Heart right ventricle (tissue), 16 donors: ENCODE results near the gene CANT1. TPM values are rescaled to one million over a fixed set of nuclear protein-coding genes. Genes with fewer than 3 reads are reported as not detected.
A peak's percentile ranks its signal among the peaks of the same experiment; 100 is the strongest.

ENCODE experiments used
- ATAC-seq, 8 donors: fragments of 200-7000 bp; cut with Tn5 transposase; one replicate each; pipeline ENCODE4 v1.9.1; 2020; ENCODE audit warnings: mild to moderate bottlenecking in 8 of 8, moderate library complexity in 8 of 8, moderate number of reproducible peaks in 1 of 8
- DNase-seq, 2 donors: peaks; one replicate each; pipeline ENCODE4 v3.0.0-alpha.2; 2020
- H3K27ac ChIP-seq, 10 donors: fragments of 200-600 bp; sonication (generic) in 2 of 10; one replicate each; pipeline versions ENCODE4 v1.5.0 to v1.8.0; 2020 to 2022; ENCODE audit warnings: mild to moderate bottlenecking in 3 of 10
- H3K27me3 ChIP-seq, 7 donors: fragments of 200-600 bp; one replicate each; pipeline ENCODE4 v1.8.0; 2021 to 2022; ENCODE audit warnings: mild to moderate bottlenecking in 2 of 7
- H3K36me3 ChIP-seq, 9 donors: fragments of 200-600 bp; sonication (generic) in 1 of 9; one replicate each; pipeline versions ENCODE4 v1.5.0 to v1.8.0; 2020 to 2022; ENCODE audit warnings: mild to moderate bottlenecking in 2 of 9
- H3K4me1 ChIP-seq, 9 donors: fragments of 200-600 bp; sonication (generic) in 1 of 9; one replicate each; pipeline versions ENCODE4 v1.5.0 to v1.8.0; 2020 to 2022; ENCODE audit warnings: mild to moderate bottlenecking in 4 of 9
- H3K4me3 ChIP-seq, 10 donors: fragments of 200-600 bp; sonication (generic) in 2 of 10; one replicate each; pipeline versions ENCODE4 v1.5.0 to v1.8.0; 2020 to 2022; ENCODE audit warnings: mild to moderate bottlenecking in 7 of 10, moderate library complexity in 2 of 10
- H3K9me3 ChIP-seq, 11 donors: fragments of 200-600 bp in 10 of 11; sonication (generic) in 2 of 11; one replicate each; pipeline versions ENCODE4 v1.5.0 to v1.8.0; 2013 to 2022; ENCODE audit warnings: mild to moderate bottlenecking in 2 of 11, control low read depth in 1 of 11, moderate library complexity in 1 of 11
- CTCF ChIP-seq, 9 donors: fragments of 200-600 bp; sonication (generic) in 2 of 9; IDR thresholded peaks; one replicate each; pipeline versions ENCODE4 v1.5.0 to v1.8.0; 2021 to 2022; ENCODE audit warnings: antibody characterized with exemption in 9 of 9, mild to moderate bottlenecking in 5 of 9, moderate library complexity in 1 of 9
- WGBS, 2 donors: extraction: QIAGEN DNeasy Blood & Tissue Kit; methylation state at CpG; one replicate each; pipeline ENCODE4 v1.1.7; 2013; ENCODE audit warnings: inconsistent platforms in 1 of 2; 5-methylcytosine and 5-hydroxymethylcytosine counted together
- intact Hi-C, 10 donors: fragments of 100-400 bp; cut with DNase I; formaldehyde crosslinking; loops; one replicate each; pipeline versions ENCODE4 v1.11.1 to v1.14.2; 2022
- polyA plus RNA-seq, 2 donors: library from polyadenylated mRNA; stranded (reverse); fragments of 200-250 nt; gene quantifications; one replicate each; pipeline ENCODE4 v1.2.3, GENCODE V29; 2013
- total RNA-seq, 10 donors: library from RNA; stranded (reverse); fragmentation: NEBNext Ultra II Directional in 3 of 10; extraction: Animal tissue kit (Norgen Biotek cat#: 25700) in 3 of 10; gene quantifications; one replicate each; pipeline versions ENCODE4 v1.2.1 to v1.2.4, GENCODE V29; 2021 to 2023
- donor health status: Arrhythmogenic right ventricular cardiomyopathy.
- donor health status: ischemic (EF 13 %, LVEDD 7.1; RV severe dilation, severe dysfunction).
- donor health status: healthy with polysubstance abuse.
- donor health status: DM: no; HTN: yes; CAD: no.
- donor health status: DM: no; HTN: no; CAD: no.
- donor health status: ischemic (EF 25% LVEDD 6.9; RV normal size, moderate dysfunction).
- donor health status: ischemic (EF 25% LVEDD 5.7; RV mildly dilated, moderate dysfunction).
- donor health status: healthy.
- donor health status: DM: yes; HTN: yes; CAD: no.
- donor health status: Ischemic cardiomyopathy.
- donor health status: ischemic (EF 35%, LVEDD 5.7; RV mildly dilated, moderate dysfunction).
- donor health status: nonischemic (EF 11% LVEDD 7.7; RV severe dilation, severe dysfunction).
- donor health status: DM: yes; HTN: yes; CAD: no.
- donor health status: PGD.
- donor health status: ischemic (EF 29% LVEDD 5.4; RV normal size, mild dysfunction).
- donor health status: nonischemic (EF 23%, LVEDD 6.1; RV moderate dilation, normal function).

Gene CANT1
- total and polyA plus RNA-seq, 12 donors, result 4.1 to 33.4 (median 23.8) TPM

- H3K27me3 ChIP-seq, result no peaks in the 10 kb centered on the region
- DNase-seq (no peak), ATAC-seq (no peak)
- H3K4me3 ChIP-seq, result no peak overlapping the region
- peaks cover 0 to 25% (median 5%) of the 10 kb centered on the region in 9 donors for H3K36me3 ChIP-seq
- H3K9me3 ChIP-seq, result no peaks in the 10 kb centered on the region
- WGBS, 2 donors, result 76 to 79% methylated on average over 12 of the region's 12 CpGs
- intact Hi-C loops, result loop anchor here in 6 of 10 donors (2.0 to 10.0 kb wide), 4 partner anchors 19 to 351 kb away; partner anchors contain the start of gene C1QTNF1 (in 1 of the 6)
- H3K4me1 ChIP-seq, result peaks cover 15 to 45% (median 32%) of the 10 kb centered on the region in 9 donors
- no peak overlapping the region for H3K27ac ChIP-seq
- no peak for TF ChIP-seq CTCF (IDR thresholded peaks at IDR 0.05)
Observed at GRCh38 chr17:79043931-79044320, 34.4 kb upstream of the CANT1 start.

DNA sequence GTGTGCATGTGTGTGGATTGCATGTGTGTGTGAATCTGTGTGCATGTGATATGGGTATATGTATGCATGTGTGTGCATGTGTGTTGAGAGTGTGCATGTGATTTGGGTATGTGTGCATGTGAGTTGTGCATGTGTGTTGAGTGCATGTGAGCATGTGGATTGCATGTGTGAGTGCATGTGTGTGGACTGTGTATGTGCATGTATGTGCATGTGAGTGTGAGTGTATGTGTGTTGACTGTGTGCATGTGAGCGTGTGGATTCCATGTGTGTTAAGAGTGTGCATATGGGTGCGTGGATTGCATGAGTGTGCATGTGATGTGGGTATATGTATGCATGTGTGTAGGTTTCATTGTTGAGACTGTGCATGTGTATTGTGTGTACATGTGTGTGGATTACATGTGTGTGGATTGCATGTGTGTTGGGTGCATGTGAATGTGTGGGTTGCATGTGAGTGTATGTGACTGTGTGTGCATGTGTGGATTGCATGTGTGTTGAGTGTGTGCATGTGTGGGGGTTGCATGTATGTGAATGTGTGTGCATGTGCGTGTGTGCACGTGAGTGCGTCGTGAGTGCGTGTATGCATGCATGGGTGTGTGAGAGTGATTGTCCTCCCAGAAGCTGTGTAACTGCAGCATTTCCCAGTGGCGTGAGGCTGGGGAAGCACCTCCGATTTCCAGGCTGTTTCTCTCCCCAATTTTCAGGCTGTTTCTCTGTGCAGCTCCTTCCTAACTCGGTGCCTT lies 33.8 kb upstream of the CANT1 start:
- H3K4me3 ChIP-seq, result no peak overlapping the region
- H3K27ac ChIP-seq, result no peak overlapping the region
- ATAC-seq (no peak), DNase-seq (no peak)
- no peaks in the 10 kb centered on the region for H3K9me3 ChIP-seq
- WGBS, 2 donors, result 92 to 93% methylated on average over 10 of the region's 10 CpGs
- H3K27me3 ChIP-seq, result no peaks in the 10 kb centered on the region
- intact Hi-C loops, result loop anchor here in 6 of 10 donors (2.0 to 10.0 kb wide), 4 partner anchors 19 to 351 kb away; partner anchors contain the start of gene C1QTNF1 (in 1 of the 6)
- peaks cover 0 to 22% (median 0%) of the 10 kb centered on the region in 9 donors for H3K36me3 ChIP-seq
- H3K4me1 ChIP-seq, result peaks cover 15 to 48% (median 32%) of the 10 kb centered on the region in 9 donors
- no peak for TF ChIP-seq CTCF (IDR thresholded peaks at IDR 0.05)

DNA sequence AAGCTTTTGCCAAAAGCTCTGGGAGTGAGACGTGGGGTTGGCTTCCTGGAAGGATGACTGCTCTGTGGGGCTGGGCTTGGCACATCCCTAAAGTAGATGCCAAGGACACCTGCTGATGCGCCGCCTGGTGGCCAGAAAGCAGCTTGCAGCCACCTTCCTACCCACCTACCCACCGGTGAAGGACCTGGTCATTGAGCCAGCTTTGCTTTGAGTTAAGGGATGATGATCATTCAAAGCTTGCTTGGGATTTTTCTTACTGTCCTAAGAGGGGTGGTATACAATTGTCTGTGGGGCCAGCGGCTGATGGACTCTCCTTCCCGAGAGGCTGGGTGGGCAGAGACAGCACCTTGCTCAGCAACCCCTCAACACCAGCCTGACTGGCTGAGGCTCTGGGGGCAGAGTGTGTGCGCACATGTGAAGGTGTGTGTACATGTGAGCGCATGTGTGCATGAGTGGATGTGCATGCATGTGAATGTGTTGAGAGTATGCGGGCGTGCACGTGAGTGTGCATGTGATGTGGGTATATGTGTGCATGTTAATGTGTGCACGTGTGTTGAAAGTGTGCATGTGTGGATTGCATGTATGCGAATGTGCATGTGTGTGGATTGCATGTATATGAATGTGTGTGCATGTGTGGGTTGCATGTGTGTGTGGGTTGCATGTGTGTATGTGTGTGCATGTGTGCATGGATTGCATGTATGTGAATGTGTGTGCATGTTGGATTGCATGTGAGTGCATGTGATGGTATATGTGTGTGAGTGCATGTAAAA lies 33.0 kb upstream of the CANT1 start:
- 63 to 64% methylated on average over 13 of the region's 13 CpGs for WGBS, 2 donors
- no peaks in the 10 kb centered on the region for H3K27me3 ChIP-seq
- H3K4me3 ChIP-seq, result no peak overlapping the region
- peaks cover 13 to 49% (median 26%) of the 10 kb centered on the region in 9 donors for H3K4me1 ChIP-seq
- peak in 5 of 8 donors; percentile 13 to 43 (median 31) for ATAC-seq
- intact Hi-C loops, result loop anchor here in 6 of 10 donors (2.0 to 10.0 kb wide), 4 partner anchors 18 to 352 kb away; partner anchors contain the start of gene C1QTNF1 (in 1 of the 6)
- peak; percentile 63 to 73 for DNase-seq
- H3K9me3 ChIP-seq, result no peaks in the 10 kb centered on the region
- H3K27ac ChIP-seq, result no peak overlapping the region
- TF ChIP-seq CTCF (IDR thresholded peaks at IDR 0.05), result peak; percentile 74 to 87 (median 83)
- peaks cover 0 to 14% (median 0%) of the 10 kb centered on the region in 9 donors for H3K36me3 ChIP-seq
